DMS79 treated with DMSO at 0.1 percent for 48 hours (cell line): ENCODE results near the gene YES1.

Source experiments
- DNase-seq: peaks from one replicate; lab custom pipeline; 2025; lab: John Stamatoyannopoulos, UW

Gene YES1

DNA sequence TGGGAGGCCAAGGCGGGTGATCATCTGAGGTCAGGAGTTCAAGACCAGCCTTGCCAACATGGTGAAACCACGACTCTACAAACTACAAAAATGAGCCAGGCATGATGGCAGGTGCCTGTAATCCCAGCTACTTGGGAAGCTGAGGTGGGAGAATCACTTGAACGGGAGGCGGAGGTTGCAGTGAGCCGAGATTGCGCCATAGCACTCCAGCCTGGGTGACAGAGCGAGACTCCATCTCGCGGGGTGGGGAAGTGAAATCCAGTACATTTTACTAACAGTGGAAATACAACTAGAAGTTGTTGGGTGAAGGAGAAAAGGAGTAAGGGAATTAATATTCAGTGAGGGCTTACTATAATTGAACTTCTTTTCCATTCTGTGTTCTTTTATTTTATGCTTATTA is 86.4 kb downstream of the YES1 start:
- no peak for DNase-seq

DNA sequence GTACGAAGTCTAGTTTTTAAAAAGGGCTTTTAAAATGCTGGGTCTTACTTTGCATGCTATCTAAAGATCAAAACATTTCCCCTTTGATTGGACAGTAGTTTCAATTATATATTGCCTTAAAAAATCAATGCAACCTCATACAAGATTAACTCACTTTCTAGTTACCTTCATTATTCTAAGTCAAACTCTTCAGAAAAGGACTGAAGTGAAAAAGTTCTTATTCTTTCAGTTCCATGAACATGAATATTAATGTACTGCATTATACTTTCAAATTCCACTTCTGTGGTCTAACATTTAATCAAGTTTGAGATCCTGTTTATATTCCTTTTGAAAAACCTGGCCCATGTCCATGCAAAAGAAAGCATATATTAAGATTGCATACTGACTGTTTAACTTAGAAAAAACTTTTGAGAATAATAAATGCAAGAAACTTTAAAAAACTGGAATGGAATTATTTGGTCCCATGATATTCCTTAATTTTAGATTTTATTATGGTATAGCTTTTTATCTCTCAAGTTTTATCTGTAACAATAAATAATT is 88.4 kb downstream of the YES1 start:
- DNase-seq = no peak

DNA sequence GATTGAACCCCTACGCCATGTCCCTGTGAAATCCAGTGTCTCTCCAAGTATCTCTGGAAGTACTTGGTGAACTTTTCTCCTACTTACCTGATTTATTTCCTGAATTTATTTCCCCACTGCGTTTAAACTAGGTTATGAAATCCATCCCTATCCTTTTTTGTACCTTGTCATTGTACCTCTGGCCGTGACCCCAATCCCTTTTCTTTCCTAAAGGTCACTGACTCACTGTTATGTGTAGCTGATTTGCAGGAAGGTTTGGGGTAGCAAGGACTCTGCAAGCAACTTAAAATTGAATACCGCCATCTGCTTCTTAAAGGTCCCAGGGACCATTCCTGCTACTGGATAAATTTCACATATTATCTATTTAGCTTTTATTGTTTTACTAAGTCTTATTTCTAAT is 95.0 kb downstream of the YES1 start:
- no peak for DNase-seq

DNA sequence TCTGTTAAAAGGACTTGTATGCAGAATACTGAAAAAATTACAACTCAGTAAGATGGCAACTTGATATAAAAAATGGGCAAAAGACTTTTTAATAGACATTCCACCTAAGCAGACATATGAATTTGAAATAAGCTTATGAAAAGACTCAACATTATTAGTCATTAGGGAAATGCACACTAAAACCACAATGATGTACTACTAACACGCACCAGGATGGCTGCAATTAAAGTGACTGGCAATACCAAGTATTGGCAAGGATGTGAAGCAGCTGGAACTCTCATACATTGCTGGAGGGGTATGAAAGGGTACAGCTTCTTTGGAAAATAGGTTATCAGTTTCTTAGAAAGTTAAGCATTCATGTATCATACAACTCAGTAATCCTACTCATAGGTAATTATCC is 96.4 kb downstream of the YES1 start:
- no peak for DNase-seq

DNA sequence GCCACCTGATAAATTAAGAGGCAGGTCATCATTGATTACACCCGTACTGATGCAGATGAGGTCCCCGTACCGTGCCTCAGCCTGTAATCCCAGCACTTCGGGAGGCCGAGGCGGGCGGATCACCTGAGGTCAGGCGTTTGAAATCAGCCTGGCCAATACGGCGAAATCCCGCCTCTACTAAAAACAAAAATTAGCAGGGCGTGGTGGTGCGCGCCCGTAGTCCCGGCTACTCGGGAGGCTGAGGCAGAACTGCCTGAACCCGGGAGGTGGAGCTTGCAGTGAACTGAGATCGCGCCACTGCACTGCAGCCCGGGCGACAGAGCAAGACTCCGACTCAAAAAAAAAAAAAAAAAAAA is 98.9 kb downstream of the YES1 start:
- DNase-seq = no peak

DNA sequence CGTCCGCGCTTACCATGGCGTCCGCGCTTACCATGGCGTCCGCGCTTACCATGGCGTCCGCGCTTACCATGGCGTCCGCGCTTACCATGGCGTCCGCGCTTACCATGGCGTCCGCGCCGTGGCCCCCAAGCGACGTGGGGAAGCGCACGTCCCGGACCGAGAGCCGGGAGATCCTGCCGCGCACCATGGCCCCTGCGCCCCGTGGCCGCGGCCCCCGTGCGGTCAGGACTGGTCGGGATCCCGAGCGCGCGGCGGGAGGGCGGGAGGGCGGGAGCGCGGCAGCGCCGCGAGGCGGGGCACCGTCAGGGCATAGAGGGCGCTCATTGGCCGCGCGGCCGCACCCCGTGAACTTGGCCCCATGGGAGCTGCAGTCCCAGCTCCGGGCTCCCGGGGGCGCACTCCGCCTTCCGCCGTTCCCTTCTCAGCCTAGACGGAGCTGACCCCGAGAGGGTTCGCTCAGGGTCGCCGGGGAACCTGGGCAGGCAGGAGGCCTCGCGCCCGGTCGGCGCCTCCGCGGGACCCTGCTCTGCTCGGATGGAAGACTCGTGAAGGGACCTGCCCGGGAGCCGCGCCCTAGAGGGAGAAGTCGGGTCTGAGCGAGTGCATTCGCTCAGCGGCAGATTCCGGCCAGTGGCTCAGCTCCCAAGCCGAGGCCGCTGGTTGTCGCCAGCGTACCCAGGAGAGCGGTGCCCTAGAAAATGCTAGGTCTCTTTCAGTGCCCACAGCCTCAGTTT is 99.5 kb downstream of the YES1 start, which contains the start of gene ENOSF1:
Gene ENOSF1, minus strand, starts transcription at position 230 of the 734 bp plus-strand sequence. Its CDS starts 43 bp downstream, at position 187.
- no peak for DNase-seq

DNA sequence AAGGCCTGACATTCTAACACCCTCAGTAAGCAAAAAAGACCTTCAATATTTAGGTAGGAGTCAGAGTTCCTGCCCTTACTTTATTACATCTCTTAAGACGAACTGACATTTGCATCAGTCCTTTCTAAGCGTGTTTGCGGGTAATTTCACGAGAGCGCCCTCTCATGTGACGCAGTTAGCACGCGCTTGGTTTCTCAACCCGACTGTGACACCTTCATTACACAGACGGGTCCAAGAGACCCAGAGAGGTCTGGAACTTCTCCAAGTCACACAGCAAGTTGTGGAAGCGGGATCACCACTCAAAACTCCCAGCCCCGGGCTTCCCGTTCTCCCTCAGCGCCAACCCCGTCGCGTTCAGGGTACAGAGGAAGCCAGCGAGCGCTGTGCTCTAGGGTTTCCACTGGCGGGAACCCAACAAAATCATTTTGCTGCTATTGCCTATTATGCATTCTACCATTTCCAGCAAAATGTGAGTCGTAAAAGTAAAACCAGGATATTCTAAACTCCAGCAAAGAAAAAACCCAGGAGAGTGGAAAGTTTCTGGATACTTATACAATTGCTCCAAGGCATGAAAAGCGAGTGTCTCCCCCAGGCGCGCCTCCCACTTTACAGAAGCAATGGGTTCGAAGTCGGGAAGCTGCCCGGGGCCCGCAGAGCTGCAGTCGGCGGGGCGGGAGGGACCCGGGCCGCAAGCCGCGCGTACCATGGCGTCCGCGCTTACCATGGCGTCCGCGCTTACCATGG is 100.2 kb downstream of the YES1 start:
- peak; percentile 13 for DNase-seq

DNA sequence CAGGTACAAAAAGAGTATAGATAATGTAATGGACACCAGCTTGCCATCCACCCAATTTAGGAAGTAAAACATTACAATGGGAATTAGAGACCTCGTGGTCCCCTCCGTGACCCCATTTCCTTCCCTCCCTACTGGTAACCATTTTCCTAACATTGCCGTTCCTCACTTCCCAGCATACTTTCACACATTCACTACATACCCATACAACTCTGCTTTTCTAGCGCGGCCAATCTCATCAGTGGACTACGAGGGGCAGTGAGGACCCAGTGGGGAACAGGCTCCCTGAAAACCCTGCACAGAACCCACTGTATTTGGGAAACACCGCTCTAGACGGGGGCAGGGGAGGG is 100.8 kb downstream of the YES1 start:
- no peak for DNase-seq

DNA sequence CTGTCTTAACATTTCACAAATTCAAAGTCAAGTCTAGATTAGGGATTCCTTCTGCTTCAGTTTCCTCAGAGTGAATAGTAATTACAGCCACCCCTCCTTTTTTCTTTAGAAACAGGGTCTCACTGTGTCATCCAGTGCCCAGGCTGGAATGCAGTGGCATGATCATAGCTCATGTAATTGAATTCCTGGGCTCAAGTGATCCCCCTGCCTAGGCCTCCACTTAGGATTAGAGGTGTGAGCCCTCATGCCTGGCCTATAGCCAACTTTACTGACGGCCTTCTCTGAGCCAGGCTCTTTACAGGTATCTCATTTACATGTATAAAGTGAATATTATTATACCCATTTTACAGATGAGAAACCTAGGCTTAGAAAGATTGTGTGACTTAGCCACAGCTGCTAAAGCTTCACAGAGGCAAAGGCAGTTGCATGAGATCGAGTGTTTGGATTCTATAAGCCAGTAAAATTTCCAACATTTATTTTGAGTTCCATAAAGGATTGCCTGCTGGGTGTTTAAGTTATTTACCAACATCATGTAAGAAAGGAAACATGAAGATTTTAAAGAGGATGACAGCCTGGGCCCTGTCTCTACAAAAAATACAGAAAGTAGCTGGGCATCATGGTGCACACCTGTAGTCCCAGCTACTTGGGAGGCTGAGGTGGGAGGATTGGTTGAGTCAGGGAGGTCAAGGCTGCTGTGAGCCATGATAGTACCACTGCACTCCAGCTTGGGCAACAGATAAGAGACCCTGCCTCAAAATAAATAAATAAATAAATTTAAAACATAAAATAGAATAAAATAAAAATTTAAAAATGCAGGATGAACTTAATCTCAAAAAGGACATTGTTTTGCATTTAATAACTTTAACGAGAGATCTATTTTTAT is 101.4 kb downstream of the YES1 start:
- DNase-seq = no peak

DNA sequence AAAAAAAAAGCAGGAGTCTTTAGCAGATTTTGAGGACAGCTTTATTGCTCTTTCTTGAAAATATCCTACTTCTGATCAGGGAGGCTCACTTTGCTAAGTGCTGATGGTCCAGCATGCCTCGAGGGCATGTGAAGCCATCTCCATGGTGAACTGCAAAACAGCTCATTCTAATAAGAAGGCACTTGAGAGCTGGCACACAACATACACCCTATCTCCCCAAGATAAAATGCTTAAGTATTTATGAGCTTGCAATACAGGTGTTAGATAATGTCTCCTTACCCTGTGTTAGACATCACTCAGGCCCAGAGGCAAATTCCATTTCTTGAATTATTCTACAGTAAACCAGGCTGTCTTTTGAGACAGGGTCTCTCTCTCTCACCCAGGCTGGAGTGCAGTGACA is 102.3 kb downstream of the YES1 start:
- DNase-seq = peak; percentile 74

DNA sequence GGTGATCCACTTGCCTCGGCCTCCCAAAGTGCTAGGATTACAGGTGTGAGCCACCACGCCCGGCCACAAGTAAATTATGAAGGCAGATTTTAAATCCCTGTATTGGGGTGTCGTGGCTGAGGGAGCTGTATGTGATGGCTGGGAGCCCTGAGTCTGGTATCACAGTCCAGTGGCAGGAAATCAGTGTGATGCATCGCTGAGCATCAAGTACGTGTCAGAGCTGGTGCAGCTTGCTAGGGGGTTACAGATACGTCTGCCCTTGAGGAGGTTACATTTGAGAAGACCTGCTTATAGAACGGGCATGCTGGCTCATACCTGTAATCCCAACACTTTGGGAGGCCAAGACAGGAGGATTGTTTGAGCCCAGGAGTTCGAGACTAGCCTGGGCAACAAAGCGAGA is 103.9 kb downstream of the YES1 start:
- DNase-seq = no peak

DNA sequence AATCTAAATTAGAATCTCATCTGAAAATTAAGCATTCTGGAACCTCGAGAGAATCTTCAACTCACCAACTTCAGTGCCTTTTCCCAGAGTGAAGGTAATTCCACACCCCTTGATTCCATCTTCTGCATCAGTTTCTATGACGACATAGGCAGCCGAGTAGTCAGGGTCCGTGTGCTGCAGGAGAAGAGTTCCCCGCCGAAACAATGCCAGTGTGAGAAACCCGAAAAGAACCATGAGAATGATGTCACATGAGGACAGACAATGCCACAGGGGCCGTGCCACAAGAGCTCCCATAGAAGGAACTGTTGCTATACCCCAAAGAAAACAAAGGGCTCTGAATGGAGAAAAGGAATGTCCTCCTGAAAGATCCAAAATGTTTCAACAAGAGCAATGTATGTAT is 105.6 kb downstream of the YES1 start:
- no peak for DNase-seq

DNA sequence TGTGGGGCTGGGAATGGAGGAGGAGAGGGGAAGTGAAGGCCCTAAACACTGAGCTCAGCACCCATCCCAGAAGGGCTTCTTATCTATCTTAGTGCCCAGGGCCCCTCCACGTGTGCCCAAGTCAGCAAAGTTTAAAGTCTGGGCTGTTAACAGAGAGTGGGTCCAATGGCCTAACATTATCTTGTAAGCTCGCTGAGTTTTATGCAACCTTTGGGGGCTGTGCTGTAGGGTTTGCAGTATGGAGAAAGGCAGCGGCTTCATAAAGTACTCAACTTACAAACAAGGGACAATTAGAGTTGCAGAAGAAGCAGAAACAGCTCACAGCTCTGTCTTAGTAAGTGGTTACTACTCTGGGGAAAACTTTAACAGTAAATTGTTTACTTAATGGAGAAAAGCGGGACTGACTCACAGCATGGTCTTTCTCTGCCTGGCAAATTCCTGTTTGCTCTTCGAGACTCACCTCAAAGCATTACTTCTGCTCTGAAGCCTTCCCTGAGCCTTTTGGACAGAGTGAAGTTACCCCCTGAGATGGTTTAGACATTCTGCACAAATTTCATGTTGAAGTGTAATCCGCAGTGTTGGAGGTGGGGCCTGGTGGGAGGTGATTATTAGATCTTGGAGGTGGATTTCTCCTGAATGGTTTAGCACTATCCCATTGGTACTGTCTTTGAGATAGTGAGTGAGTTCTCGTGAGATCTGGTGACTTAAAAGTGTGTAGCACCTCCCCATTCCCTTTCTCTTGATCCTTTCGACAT is 108.7 kb downstream of the YES1 start:
- DNase-seq = no peak

DNA sequence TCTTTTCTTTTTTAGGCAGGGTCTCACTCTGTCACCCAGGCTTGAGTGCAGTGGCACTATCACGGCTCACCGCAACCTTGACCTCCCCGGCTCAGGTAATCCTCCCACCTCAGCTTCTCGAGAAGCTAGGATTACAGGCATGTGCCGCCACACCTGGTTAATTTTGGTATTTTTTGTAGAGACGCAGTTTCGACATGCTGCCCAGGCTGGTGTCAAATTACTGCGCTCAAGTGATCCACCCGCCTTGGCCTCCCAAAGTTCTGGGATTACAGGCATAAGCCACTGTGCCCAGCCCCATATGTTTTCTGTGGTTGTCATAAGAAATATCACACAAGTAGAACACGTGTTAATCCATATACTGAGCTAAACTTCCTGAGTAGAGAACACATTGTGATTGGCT is 114.2 kb downstream of the YES1 start:
- peak; percentile 70 for DNase-seq

DNA sequence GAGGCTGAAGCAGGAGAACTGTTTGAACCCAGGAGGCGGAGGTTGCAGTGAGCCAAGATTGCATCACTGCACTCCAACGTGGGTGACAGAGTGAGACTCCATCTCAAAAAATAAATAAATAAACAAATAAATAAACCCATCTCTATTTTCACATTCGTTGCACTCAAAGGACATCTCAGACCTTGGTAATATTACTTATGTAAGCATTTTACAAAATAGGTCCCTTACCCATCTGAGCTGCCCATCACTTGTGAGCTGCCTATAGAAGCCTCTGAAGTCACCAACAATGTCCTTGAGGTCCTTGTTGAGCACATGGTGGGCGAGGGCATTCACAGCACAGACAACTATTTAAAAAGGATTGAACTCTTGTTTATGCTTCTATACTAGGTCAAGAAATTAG is 115.0 kb downstream of the YES1 start:
- no peak for DNase-seq

DNA sequence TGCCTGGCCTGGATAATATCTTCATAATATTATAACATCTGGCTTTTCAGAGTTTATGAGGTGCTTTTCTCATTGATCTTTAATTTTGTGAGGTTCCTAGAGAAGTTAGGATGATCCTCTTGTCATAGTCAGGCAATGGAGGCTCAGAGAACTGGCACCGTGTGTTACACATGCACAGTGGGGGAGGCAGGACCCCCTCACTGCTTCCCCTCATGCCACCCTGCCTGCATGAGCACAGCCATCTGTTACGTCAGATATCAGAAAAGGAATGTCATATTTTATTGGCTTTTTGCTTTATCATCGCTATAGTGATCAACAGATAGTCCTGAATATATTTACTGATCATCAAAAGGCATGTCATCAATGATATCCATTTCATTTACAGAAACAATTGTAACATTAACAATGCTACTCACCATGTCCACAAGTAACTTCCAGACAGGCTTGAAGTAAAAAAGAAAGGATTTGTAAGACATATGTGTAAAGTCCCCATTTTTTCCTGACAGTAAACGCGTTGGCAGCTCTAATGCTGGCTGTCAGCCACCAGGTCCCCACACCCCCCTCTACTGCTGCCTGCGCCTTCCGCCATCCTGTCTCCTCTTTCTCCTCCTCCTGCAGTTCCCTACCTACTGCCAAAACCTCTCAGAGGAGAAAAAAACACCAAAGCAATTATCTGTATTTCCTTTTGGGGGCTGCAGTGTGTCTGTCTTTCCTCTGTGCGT is 118.4 kb downstream of the YES1 start:
- DNase-seq = no peak

DNA sequence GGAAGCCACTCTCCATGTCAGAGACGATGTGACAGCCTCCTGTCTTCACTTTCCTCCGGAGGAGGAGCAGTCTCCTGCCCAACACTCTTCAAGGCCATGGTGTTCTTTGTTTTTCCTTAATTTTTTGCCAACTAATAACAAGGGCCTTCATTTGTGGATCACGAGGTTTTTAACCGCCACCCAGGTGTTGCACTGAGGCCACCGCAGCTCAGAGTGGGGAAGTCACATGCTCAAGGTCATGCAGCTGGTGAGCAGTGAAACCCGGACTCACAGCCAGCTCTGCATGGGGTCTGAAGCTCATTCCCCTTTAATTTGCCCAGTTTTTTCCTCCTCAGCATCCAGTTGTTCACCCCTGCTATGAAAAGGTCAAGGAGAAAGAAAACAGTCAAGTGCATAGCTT is 119.2 kb downstream of the YES1 start:
- no peak for DNase-seq

DNA sequence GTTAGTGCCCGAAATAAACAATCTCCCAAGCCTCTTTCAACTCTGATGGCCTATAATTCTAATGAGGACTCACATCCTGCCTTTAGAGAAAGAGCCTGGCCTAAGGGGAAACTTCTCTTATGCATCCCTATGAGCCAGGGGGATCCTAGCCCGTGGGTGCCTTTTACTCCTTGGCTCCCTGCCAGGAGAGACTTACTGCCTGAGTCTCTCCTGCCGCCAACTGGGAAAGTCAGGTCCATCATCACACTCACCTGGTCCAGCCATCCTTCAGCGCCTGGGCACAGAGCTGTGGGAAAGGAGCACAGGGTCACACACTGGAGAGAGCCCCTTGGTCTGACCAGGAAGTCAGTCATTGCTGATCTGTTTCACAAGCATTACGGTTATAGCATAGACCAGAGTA is 123.7 kb downstream of the YES1 start:
- peak; percentile 27 for DNase-seq

DNA sequence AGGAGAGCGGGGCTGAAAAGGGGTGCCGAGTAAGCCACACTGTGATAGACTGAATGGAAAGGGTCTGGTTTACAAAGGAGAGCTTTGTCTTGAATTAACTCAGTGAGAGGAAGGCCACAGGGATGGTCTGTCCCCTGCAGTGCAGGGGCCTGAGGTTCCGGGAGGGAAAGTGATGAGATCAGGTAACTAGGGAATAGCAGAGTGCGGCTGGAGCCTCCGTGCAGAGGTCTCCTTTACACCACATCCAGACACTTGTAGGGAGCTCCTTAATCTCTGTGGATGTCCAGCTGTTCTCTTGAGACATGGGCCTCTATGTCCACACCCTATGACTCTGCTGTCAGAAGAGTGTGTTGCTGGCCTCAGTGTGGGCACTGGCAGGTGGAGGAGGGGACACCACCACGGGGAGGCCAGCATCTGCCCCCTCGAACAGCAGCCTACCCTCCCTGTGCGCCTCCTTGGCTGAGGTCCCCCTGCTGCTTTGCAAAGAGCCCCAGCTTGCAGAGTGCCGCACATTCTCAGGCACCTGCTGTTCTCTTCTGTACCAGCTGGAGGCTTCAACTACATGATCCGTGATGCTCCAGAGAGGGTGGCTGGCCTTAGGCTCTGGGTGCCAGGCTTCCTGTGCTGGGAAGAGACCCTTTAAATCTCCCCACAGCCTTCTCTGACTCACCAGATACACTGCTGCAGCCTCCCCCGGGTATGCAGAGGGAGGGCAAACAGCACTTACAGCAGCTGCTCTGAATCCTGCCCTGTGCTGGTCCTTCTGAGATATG is 125.5 kb downstream of the YES1 start:
- no peak for DNase-seq

DNA sequence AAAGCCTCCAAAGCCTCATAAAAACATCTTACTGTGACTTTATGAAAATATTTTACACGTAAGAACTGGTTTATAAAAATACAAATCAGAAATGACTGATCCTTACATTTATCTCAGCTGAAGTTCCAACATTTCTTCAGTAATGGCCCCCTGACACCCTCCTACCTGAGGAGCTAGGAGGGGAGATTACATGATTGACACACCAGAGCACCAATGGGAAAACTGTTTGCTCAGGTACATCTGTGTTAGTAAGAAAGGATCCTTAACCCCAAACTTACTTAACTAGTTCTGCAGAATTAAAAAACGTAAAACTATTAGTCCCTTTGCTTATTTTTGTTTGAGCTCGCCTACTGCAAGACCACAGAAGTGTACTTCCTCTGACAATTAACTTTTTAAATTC is 126.6 kb downstream of the YES1 start:
- DNase-seq = no peak
